AG04450 (cell line): ENCODE data around the gene PIK3C2B. TPM values are rescaled to one million over a fixed set of nuclear protein-coding genes. Genes with fewer than 3 reads are reported as not detected.

Source experiments
- CTCF ChIA-PET: fragments of 300-600, 350-600 bp; formaldehyde crosslinking; extraction: SDS; loops from one replicate; lab custom pipeline; 2022; ENCODE audit warnings: antibody characterized with exemption, inconsistent platforms; lab: Charles Lee
- POLR2A ChIA-PET: fragments of 350-600 bp; formaldehyde crosslinking; extraction: SDS; loops from one replicate; lab custom pipeline; 2021; ENCODE audit warnings: antibody characterized with exemption, inconsistent platforms; lab: Yijun Ruan, JAX
- DNase-seq: peaks from one replicate; pipeline ENCODE4 v3.0.0-alpha.2; 2011; ENCODE audit warnings: low read depth, low spot score
- H3K27ac ChIP-seq: one replicate; pipeline ENCODE4 v1.5.1; 2012; ENCODE audit warnings: low read depth, low read length, control low read depth
- H3K27me3 ChIP-seq: one replicate; pipeline ENCODE4 v1.6.0; 2012; ENCODE audit warnings: low read length; ENCODE audit not compliant: control insufficient read depth, insufficient read depth
- H3K4me3 ChIP-seq: 2 replicates; pipeline ENCODE4 v1.5.1; 2011; ENCODE audit warnings: mild to moderate bottlenecking, low read depth, low read length, control low read depth
- H3K9me3 ChIP-seq: 2 replicates; pipeline ENCODE4 v1.5.1; 2012; ENCODE audit warnings: low read length; ENCODE audit not compliant: control insufficient read depth, insufficient read depth
- CTCF ChIP-seq: IDR thresholded peaks from 2 replicates; pipeline ENCODE4 v1.5.1; 2011; ENCODE audit warnings: low read depth, low read length, control low read depth, inconsistent platforms
- polyA plus RNA-seq: library from polyadenylated mRNA; depleted of rRNA; stranded (reverse); fragments of >200 nt; gene quantifications from 2 replicates; pipeline ENCODE4 v1.2.3, GENCODE V29; 2011

PIK3C2B gene
- polyA plus RNA-seq, 1 experiment, result 4.9 TPM

- no peak for DNase-seq
- Histone ChIP-seq H3K27ac (no peak overlapping the region), H3K27me3 (peaks cover 14% of the 10 kb centered on the region), H3K4me3 (peak overlapping the region; percentile 87), H3K9me3 (no peaks in the 10 kb centered on the region)
- no peak for TF ChIP-seq CTCF
- POLR2A ChIA-PET, result interaction anchor here (0.7 kb wide), 1 partner anchor 11 kb away, joined by 3 read pairs; no protein-coding TSS in a partner anchor
- CTCF ChIA-PET, result interaction anchor here (0.6 to 19.8 kb wide), 8 partner anchors 9 to 269 kb away, joined by 3 to 483 read pairs (median 6); no protein-coding TSS in a partner anchor
These were observed 611 bp upstream of the PIK3C2B start for GRCh38 chr1:204495078-204495753.

GRCh38 chr1:204493984-204494280 lies 673 bp downstream of the PIK3C2B start:
- POLR2A ChIA-PET, result interaction anchor here (0.9 to 1.7 kb wide), 4 partner anchors 9 to 77 kb away, joined by 3 to 7 read pairs (median 4); no protein-coding TSS in a partner anchor
- peak overlapping the region; percentile 70 for H3K27ac ChIP-seq
- H3K4me3 ChIP-seq, result peak overlapping the region; percentile 87
- H3K27me3 ChIP-seq, result peaks cover 8% of the 10 kb centered on the region
- TF ChIP-seq CTCF, result no peak
- no peaks in the 10 kb centered on the region for H3K9me3 ChIP-seq
- no peak for DNase-seq
- CTCF ChIA-PET, result interaction anchor here (0.7 to 19.8 kb wide), 7 partner anchors 10 to 287 kb away, joined by 3 to 483 read pairs (median 10); no protein-coding TSS in a partner anchor

- Histone ChIP-seq H3K27me3 (peaks cover 8% of the 10 kb centered on the region), H3K4me3 (peak overlapping the region; percentile 87), H3K9me3 (no peaks in the 10 kb centered on the region), H3K27ac (peak overlapping the region; percentile 70)
- POLR2A ChIA-PET, result interaction anchor here (0.6 to 1.7 kb wide), 5 partner anchors 10 to 76 kb away, joined by 3 to 7 read pairs (median 4); no protein-coding TSS in a partner anchor
- TF ChIP-seq CTCF, result no peak
- CTCF ChIA-PET, result interaction anchor here (0.9 to 19.8 kb wide), 8 partner anchors 11 to 314 kb away, joined by 3 to 483 read pairs (median 8); no protein-coding TSS in a partner anchor
- no peak for DNase-seq
These were observed 1.2 kb downstream of the PIK3C2B start for GRCh38 chr1:204493145-204493983.

GRCh38 chr1:204491655-204492054 lies 3.0 kb downstream of the PIK3C2B start:
- peaks cover 6% of the 10 kb centered on the region for H3K27me3 ChIP-seq

More at GRCh38 chr1:204491655-204492054, 3.0 kb downstream of the PIK3C2B start:
- Histone ChIP-seq H3K27ac (no peak overlapping the region), H3K4me3 (no peak overlapping the region), H3K9me3 (no peaks in the 10 kb centered on the region)
- no peak for DNase-seq
- ChIA-PET POLR2A (no interaction called here), CTCF (interaction anchor here (1.9 to 19.8 kb wide), 4 partner anchors 12 to 60 kb away, joined by 5 to 483 read pairs (median 42); no protein-coding TSS in a partner anchor)
- no peak for TF ChIP-seq CTCF
